Breast epithelium (tissue), 3 donors: ENCODE data around the gene GOLGA1.

Experiments
- POLR2A ChIP-seq: fragments of 450-650 bp; IDR thresholded peaks from one replicate; pipeline ENCODE4 v1.6.1; 2016; ENCODE audit warnings: antibody characterized with exemption, mild to moderate bottlenecking, moderate library complexity
- POLR2AphosphoS5 ChIP-seq, 3 donors: sonication (generic); formaldehyde crosslinking; IDR thresholded peaks; one replicate each; pipeline ENCODE4 v1.6.1; 2017; ENCODE audit warnings: antibody characterized with exemption in 3 of 3

- TF ChIP-seq POLR2AphosphoS5 (IDR thresholded peaks at IDR 0.05) (no peak), POLR2A (no peak)
Observed at GRCh38 chr9:124844291-124844690, 96.6 kb downstream of the GOLGA1 start.
